Measurements from ENCODE around the gene SAMSN1. TPM values are rescaled to one million over a fixed set of nuclear protein-coding genes. Genes with fewer than 3 reads are reported as not detected.

SAMSN1 gene
- total RNA-seq, 2 experiments from 2014 or later, result 2.8 TPM; not detected in 1

- no peak for DNase-seq (ENCODE audit: low spot score)
- 0 out of 2 replicates have a peak, but pooled peaks cover 4% of the 10 kb centered on the region for H3K9me3 ChIP-seq (ENCODE audit: low read length)
- no peaks in the 10 kb centered on the region for H3K9me2 ChIP-seq (ENCODE audit: insufficient read depth, low read length)
- H4K20me1 ChIP-seq (ENCODE audit: insufficient read depth, low read length), result no peaks in the 10 kb centered on the region
- H3K4me2 ChIP-seq (ENCODE audit: low read length), result no peak overlapping the region
- intact Hi-C loops (cut with micrococcal nuclease; ENCODE audit: unreplicated experiment), result no loop called here
- TF ChIP-seq EZH2phosphoT487 (IDR thresholded peaks at IDR 0.05; ENCODE audit: borderline replicate concordance, low read depth, low read length) (no peak), CTCF (conservative IDR thresholded peaks at IDR 0.05; ENCODE audit: low read length) (no peak)
- no TSS peak for BruUV-seq (replicated peaks)
- no peak overlapping the region for H3K27ac ChIP-seq (ENCODE audit: low read depth, low read length, poor library complexity, severe bottlenecking)
- H3K4me3 ChIP-seq (ENCODE audit: low read depth, low read length, poor library complexity, severe bottlenecking), result no peak overlapping the region
- no peak overlapping the region for H2AFZ ChIP-seq (ENCODE audit: low read length)
- POLR2A ChIA-PET, result interaction anchor here (1.1 to 1.2 kb wide), 2 partner anchors 9 to 14 kb away, joined by 3 to 5 read pairs; no protein-coding TSS in a partner anchor
- CTCF ChIA-PET (ENCODE audit: unreplicated experiment), result no interaction called here
- H3K79me2 ChIP-seq (ENCODE audit: insufficient read depth, low read depth, low read length), result no peaks in the 10 kb centered on the region
- H3K4me1 ChIP-seq (ENCODE audit: insufficient read depth, low read length, poor library complexity, severe bottlenecking), result no peaks in the 10 kb centered on the region
- H3K36me3 ChIP-seq (ENCODE audit: insufficient read depth, low read length), result no peaks in the 10 kb centered on the region
These were observed 14.4 kb upstream of the SAMSN1 start for GRCh38 chr21:14560555-14560954.

- intact Hi-C loops (cut with micrococcal nuclease; ENCODE audit: unreplicated experiment), result no loop called here
- Histone ChIP-seq H2AFZ (ENCODE audit: low read length) (no peak overlapping the region), H3K4me1 (ENCODE audit: insufficient read depth, low read length, poor library complexity, severe bottlenecking) (no peaks in the 10 kb centered on the region), H3K27ac (ENCODE audit: low read depth, low read length, poor library complexity, severe bottlenecking) (no peak overlapping the region), H3K4me3 (ENCODE audit: low read depth, low read length, poor library complexity, severe bottlenecking) (no peak overlapping the region), H3K36me3 (ENCODE audit: insufficient read depth, low read length) (no peaks in the 10 kb centered on the region), H3K4me2 (ENCODE audit: low read length) (no peak overlapping the region), H3K9me2 (ENCODE audit: insufficient read depth, low read length) (no peaks in the 10 kb centered on the region), H3K9me3 (ENCODE audit: low read length) (0 out of 2 replicates have a peak, but pooled peaks cover 4% of the 10 kb centered on the region), H3K79me2 (ENCODE audit: insufficient read depth, low read depth, low read length) (no peaks in the 10 kb centered on the region), H4K20me1 (ENCODE audit: insufficient read depth, low read length) (no peaks in the 10 kb centered on the region)
- DNase-seq (ENCODE audit: low spot score), result no peak
- BruUV-seq (replicated peaks), result no TSS peak
- ChIA-PET POLR2A (interaction anchor here (1.1 to 1.2 kb wide), 2 partner anchors 9 to 13 kb away, joined by 3 to 5 read pairs; no protein-coding TSS in a partner anchor), CTCF (ENCODE audit: unreplicated experiment) (no interaction called here)
- no peak for TF ChIP-seq CTCF (conservative IDR thresholded peaks at IDR 0.05; ENCODE audit: low read length)
- TF ChIP-seq EZH2phosphoT487 (IDR thresholded peaks at IDR 0.05; ENCODE audit: borderline replicate concordance, low read depth, low read length), result no peak
These were observed 14.0 kb upstream of the SAMSN1 start for GRCh38 chr21:14560139-14560538.

- H3K4me1 ChIP-seq (ENCODE audit: insufficient read depth, low read length, poor library complexity, severe bottlenecking), result no peaks in the 10 kb centered on the region
- CTCF ChIA-PET (ENCODE audit: unreplicated experiment), result no interaction called here
- DNase-seq (ENCODE audit: low spot score), result no peak
- BruUV-seq (replicated peaks), result no TSS peak
- intact Hi-C loops (cut with micrococcal nuclease; ENCODE audit: unreplicated experiment), result no loop called here
- H2AFZ ChIP-seq (ENCODE audit: low read length), result no peak overlapping the region
- H3K79me2 ChIP-seq (ENCODE audit: insufficient read depth, low read depth, low read length), result no peaks in the 10 kb centered on the region
- no peak overlapping the region for H3K4me3 ChIP-seq (ENCODE audit: low read depth, low read length, poor library complexity, severe bottlenecking)
- TF ChIP-seq EZH2phosphoT487 (IDR thresholded peaks at IDR 0.05; ENCODE audit: borderline replicate concordance, low read depth, low read length), result no peak
- no peak for TF ChIP-seq CTCF (conservative IDR thresholded peaks at IDR 0.05; ENCODE audit: low read length)
- 0 out of 2 replicates have a peak, but pooled peaks cover 4% of the 10 kb centered on the region for H3K9me3 ChIP-seq (ENCODE audit: low read length)
- no peaks in the 10 kb centered on the region for H3K36me3 ChIP-seq (ENCODE audit: insufficient read depth, low read length)
- POLR2A ChIA-PET, result interaction anchor here (0.9 to 1.2 kb wide), 5 partner anchors 9 to 166 kb away, joined by 3 to 5 read pairs (median 3); no protein-coding TSS in a partner anchor
- H4K20me1 ChIP-seq (ENCODE audit: insufficient read depth, low read length), result no peaks in the 10 kb centered on the region
- H3K4me2 ChIP-seq (ENCODE audit: low read length), result no peak overlapping the region
- no peaks in the 10 kb centered on the region for H3K9me2 ChIP-seq (ENCODE audit: insufficient read depth, low read length)
- no peak overlapping the region for H3K27ac ChIP-seq (ENCODE audit: low read depth, low read length, poor library complexity, severe bottlenecking)
These were observed 13.0 kb upstream of the SAMSN1 start for GRCh38 chr21:14559102-14559501.

All from OCI-LY7 (cell line).